ENCODE results near the gene ESYT1. TPM values are rescaled to one million over a fixed set of nuclear protein-coding genes. Genes with fewer than 3 reads are reported as not detected.

The ESYT1 gene
- total and polyA plus RNA-seq, 9 of the 15 experiments (the other 6 are each of a cell fraction or from before 2014, with no cell fraction given), result 132 to 420 (median 164) TPM

DNA sequence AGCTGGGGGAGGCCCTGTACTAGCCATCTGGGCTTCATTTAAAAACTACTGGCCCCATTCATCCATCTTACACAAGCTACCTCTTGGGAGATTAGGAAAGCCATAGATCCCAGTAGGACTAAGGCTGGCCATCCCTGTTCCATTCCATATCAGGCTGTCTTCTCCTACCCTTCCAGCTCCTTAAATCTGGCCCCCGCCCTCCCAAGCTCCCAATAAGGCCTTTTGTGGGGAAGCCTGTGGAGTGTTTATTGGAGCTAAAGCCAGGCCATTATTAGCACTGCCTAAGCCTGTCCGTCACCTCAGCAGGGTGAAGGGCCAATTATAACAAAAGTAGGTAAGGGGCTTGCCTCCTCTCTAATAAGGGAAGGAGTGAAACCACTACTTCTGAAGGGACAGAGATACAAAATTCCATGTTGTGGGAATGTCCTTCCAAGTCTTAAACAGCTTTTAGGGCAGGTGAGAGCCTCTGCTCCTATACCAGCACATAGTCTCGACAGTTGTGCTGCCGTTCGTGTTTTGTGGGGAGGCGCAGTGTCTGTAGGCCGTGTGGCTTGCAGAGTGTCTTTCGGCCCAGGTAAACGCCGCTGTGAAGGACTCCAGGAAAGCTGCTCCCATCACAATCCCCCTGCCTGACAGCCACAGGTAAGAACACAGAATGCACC lies 33.8 kb downstream of the ESYT1 start (continued):
- TF ChIP-seq CHD4 (IDR thresholded peaks at IDR 0.05; ENCODE audit: insufficient read depth, insufficient replicate concordance, low read depth, low read length, poor library complexity, severe bottlenecking) (no peak), SIN3A (IDR thresholded peaks at IDR 0.05; ENCODE audit: borderline replicate concordance in 2 of 2, control insufficient read depth in 1 of 2, low read depth in 2 of 2, low read length in 2 of 2) (0 out of 4 replicates have a peak, but pooled peaks of 1 of the 2 experiments have one; percentile 31), POLR2AphosphoS2 (IDR thresholded peaks at IDR 0.05; ENCODE audit: low read length) (peak; percentile 43), ELF4 (CRISPR knock-in tag; IDR thresholded peaks at IDR 0.05) (no peak)
- TF ChIP-seq, protein P1, sequence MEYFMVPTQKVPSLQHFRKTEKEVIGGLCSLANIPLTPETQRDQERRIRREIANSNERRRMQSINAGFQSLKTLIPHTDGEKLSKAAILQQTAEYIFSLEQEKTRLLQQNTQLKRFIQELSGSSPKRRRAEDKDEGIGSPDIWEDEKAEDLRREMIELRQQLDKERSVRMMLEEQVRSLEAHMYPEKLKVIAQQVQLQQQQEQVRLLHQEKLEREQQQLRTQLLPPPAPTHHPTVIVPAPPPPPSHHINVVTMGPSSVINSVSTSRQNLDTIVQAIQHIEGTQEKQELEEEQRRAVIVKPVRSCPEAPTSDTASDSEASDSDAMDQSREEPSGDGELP (CRISPR knock-in tag; IDR thresholded peaks at IDR 0.05; ENCODE audit: borderline replicate concordance), result peak; percentile 13; the same call in 1 of the 2 replicates

DNA sequence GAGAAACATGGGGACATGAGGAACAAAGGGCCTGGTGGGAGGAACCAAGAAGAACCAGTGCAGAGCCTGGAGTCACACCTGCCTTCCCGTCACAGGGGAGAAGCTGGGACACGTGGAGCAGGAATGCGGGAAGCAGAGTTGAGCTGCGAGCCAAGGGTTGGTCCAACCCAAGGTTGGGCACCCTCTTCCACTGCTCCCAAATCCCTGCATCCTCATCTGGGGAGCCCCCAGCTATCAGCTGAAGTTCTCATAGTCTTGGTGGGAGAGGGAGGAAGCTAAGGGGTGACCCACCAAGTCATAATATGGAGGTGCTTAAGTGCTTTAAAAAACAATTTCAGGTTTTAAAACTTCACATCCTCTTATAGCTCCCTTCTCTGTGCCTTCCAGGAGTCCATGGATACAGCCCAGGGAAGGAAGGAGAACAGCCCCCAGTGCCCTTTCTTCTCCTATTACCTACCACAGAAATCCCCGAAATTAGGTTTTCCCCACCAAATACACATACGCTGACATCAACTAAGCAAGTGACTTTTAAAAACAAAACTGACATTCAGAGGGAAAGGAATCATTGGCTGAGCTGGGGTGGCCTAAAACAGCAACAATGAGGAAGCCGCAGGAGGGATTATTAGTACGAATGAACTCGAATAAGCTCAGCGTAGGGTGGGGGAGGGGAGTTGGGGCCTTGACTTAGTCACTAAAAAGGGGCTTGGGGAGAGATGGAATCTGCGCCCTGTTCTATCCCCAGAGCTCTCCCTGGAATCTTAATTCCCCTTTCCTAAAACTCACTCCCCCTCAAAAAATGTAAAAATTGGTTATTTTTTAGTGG lies 34.6 kb downstream of the ESYT1 start:
- ATAC-seq, result no peak
- H3K9me3 ChIP-seq (replicated peaks; ENCODE audit: control insufficient read depth, insufficient read depth, low read depth, low read length), result no peaks in the 10 kb centered on the region
- FAIRE-seq, result no peak
- H3K9ac ChIP-seq (ENCODE audit: insufficient read depth in 1 of 2, low read depth in 2 of 2, low read length in 2 of 2), result 0 out of 4 replicates have a peak overlapping the region, but pooled peaks of 1 of the 2 experiments have one; percentile 24
- H2AFZ ChIP-seq (ENCODE audit: low read depth, low read length), result no peak overlapping the region
- H3K36me3 ChIP-seq (ENCODE audit: control insufficient read depth, insufficient read depth, low read length), result peaks cover 81% of the 10 kb centered on the region
- peaks cover 33% of the 10 kb centered on the region for H3K79me2 ChIP-seq (ENCODE audit: control insufficient read depth, insufficient read depth, low read length)
- 93% methylated on average over 11 of the region's 11 CpGs for WGBS (ENCODE audit: insufficient coverage, low coverage, missing lambda C conversion rate)
- H3K4me2 ChIP-seq (ENCODE audit: insufficient read depth, low read length), result no peak overlapping the region
- peaks cover 3% of the 10 kb centered on the region for H3K9me1 ChIP-seq (ENCODE audit: control insufficient read depth, insufficient read depth, low read length)
- H3K27me3 ChIP-seq (ENCODE audit: control insufficient read depth in 2 of 2, insufficient read depth in 2 of 2, low read length in 2 of 2), result no peaks in the 10 kb centered on the region
- H4K20me1 ChIP-seq (replicated peaks; ENCODE audit: control insufficient read depth, insufficient read depth, low read length), result peaks cover 34% of the 10 kb centered on the region
- ChIA-PET POLR2A (interaction anchor here (0.8 to 8.9 kb wide), 15 partner anchors 9 to 86 kb away, joined by 3 to 124 read pairs (median 8); partner anchors contain the start of genes ESYT1, MYL6B, PA2G4 and RNF41), CTCF (ENCODE audit: low intra/inter-chr PET ratio) (no interaction called here)
- peaks cover 8 to 22% of the 10 kb centered on the region in 2 experiments; a peak in 4 of 5 replicates for H3K4me1 ChIP-seq (replicated peaks in 1 of 2; ENCODE audit: control insufficient read depth in 2 of 2, insufficient read depth in 2 of 2, low read length in 2 of 2)
- peak overlapping the region; percentile 34; the same call in 1 of the 3 replicates for H3K27ac ChIP-seq (ENCODE audit: extremely low read depth, low read depth, low read length)
- no peak for DNase-seq (ENCODE audit: extremely low read depth in 1 of 4, low spot score in 3 of 4)
- H3K4me3 ChIP-seq, result no peak overlapping the region
- in situ Hi-C loops (cut with MboI), result no loop called here
- BruUV-seq (replicated peaks), result TSS peak; percentile 78
- intact Hi-C loops (cut with micrococcal nuclease), result no loop called here
- TF ChIP-seq ZNF583 (CRISPR knock-in tag; IDR thresholded peaks at IDR 0.05) (no peak), CBX8 (IDR thresholded peaks at IDR 0.05; ENCODE audit: borderline replicate concordance, extremely low read depth, low read depth, low read length, poor library complexity, severe bottlenecking) (no peak), KDM5B (IDR thresholded peaks at IDR 0.05; ENCODE audit: insufficient replicate concordance, low read depth, low read length) (no peak), RBFOX2 (IDR thresholded peaks at IDR 0.05; ENCODE audit: low read depth, low read length) (peak; percentile 54; the same call in 1 of the 2 replicates), GTF2A2 (tag; IDR thresholded peaks at IDR 0.05) (no peak), ZC3H4 (CRISPR knock-in tag; IDR thresholded peaks at IDR 0.05; ENCODE audit: borderline replicate concordance) (no peak), MBD2 (IDR thresholded peaks at IDR 0.05; ENCODE audit: borderline replicate concordance, low read depth) (no peak), RAD51 (IDR thresholded peaks at IDR 0.05; ENCODE audit: borderline replicate concordance, low read depth) (no peak)
- TF ChIP-seq, protein P2, sequence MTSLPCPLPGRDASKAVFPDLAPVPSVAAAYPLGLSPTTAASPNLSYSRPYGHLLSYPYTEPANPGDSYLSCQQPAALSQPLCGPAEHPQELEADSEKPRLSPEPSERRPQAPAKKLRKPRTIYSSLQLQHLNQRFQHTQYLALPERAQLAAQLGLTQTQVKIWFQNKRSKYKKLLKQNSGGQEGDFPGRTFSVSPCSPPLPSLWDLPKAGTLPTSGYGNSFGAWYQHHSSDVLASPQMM (CRISPR knock-in tag; IDR thresholded peaks at IDR 0.05), result no peak
- TF ChIP-seq, protein P3, sequence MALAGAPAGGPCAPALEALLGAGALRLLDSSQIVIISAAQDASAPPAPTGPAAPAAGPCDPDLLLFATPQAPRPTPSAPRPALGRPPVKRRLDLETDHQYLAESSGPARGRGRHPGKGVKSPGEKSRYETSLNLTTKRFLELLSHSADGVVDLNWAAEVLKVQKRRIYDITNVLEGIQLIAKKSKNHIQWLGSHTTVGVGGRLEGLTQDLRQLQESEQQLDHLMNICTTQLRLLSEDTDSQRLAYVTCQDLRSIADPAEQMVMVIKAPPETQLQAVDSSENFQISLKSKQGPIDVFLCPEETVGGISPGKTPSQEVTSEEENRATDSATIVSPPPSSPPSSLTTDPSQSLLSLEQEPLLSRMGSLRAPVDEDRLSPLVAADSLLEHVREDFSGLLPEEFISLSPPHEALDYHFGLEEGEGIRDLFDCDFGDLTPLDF (CRISPR knock-in tag; IDR thresholded peaks at IDR 0.05), result no peak

Data from K562 (cell line).